H1 (cell line): Measurements from ENCODE around the gene NCK1. TPM values are rescaled to one million over a fixed set of nuclear protein-coding genes. Genes with fewer than 3 reads are reported as not detected.

ENCODE experiments used
- CTCF ChIA-PET: fragments of 300-600 bp; sonication (Branson Sonifier 250); formaldehyde crosslinking; loops from one replicate; lab custom pipeline; 2021; ENCODE audit not compliant: partially characterized antibody; lab: Charles Lee
- POLR2A ChIA-PET: fragments of 300-600 bp; sonication (Branson Sonifier 250); formaldehyde crosslinking; loops from one replicate; lab custom pipeline; 2021; ENCODE audit warnings: inconsistent platforms; ENCODE audit not compliant: partially characterized antibody; lab: Charles Lee
- DNase-seq, 2 experiments: peaks; one replicate each; pipeline versions ENCODE4 v3.0.0 to v3.0.0-alpha.2; 2010 to 2022; ENCODE audit warnings: low spot score in 2 of 2, low read depth in 1 of 2, mixed read lengths in 1 of 2
- FAIRE-seq: peaks from 2 replicates; lab custom pipeline; 2011; peaks lifted over from hg19 to GRCh38; lab: Jason Lieb, UNC
- H2AFZ ChIP-seq: 2 replicates; pipeline ENCODE4 v1.8.1; 2012; ENCODE audit warnings: low read length, inconsistent platforms
- H2AK5ac ChIP-seq: 2 replicates; pipeline ENCODE4 v1.6.1; 2013; ENCODE audit warnings: low read depth, low read length
- H2BK120ac ChIP-seq: replicated peaks from 2 replicates; pipeline ENCODE3; 2013; ENCODE audit warnings: low read depth, low read length, inconsistent platforms
- H2BK12ac ChIP-seq: 2 replicates; pipeline ENCODE4 v1.6.1; 2013; ENCODE audit warnings: low read depth, low read length
- H2BK15ac ChIP-seq: 2 replicates; pipeline ENCODE4 v1.6.1; 2013; ENCODE audit warnings: low read length
- H2BK20ac ChIP-seq: 2 replicates; pipeline ENCODE4 v1.6.1; 2013; ENCODE audit warnings: low read length
- H2BK5ac ChIP-seq: 2 replicates; pipeline ENCODE4 v1.6.1; 2013; ENCODE audit warnings: low read depth, low read length
- H3K14ac ChIP-seq: 2 replicates; pipeline ENCODE4 v1.6.1; 2013; ENCODE audit warnings: inconsistent platforms; ENCODE audit not compliant: insufficient read length
- H3K18ac ChIP-seq: 2 replicates; pipeline ENCODE4 v1.6.1; 2013; ENCODE audit warnings: low read length; ENCODE audit errors: extremely low read depth
- H3K23ac ChIP-seq: 2 replicates; pipeline ENCODE4 v1.6.1; 2013; ENCODE audit warnings: inconsistent platforms; ENCODE audit not compliant: insufficient read length
- H3K23me2 ChIP-seq: 2 replicates; pipeline ENCODE4 v1.6.1; 2013; ENCODE audit warnings: low read depth, low read length
- H3K27ac ChIP-seq: 2 replicates; pipeline ENCODE4 v1.6.1; 2011; ENCODE audit warnings: low read depth, low read length, inconsistent platforms
- H3K27me3 ChIP-seq, 4 experiments: replicated peaks in 1 of 4; 1 replicate in 1 of 4; 2 replicates in 3 of 4; pipeline versions ENCODE4 v1.6.1 to v1.8.1; 2011 to 2013; ENCODE audit warnings: low read length in 3 of 4, mild to moderate bottlenecking in 3 of 4, inconsistent platforms in 2 of 4, mixed read lengths in 2 of 4, moderate library complexity in 1 of 4; ENCODE audit not compliant: control insufficient read depth in 3 of 4, insufficient read depth in 3 of 4; ENCODE audit errors: extremely low read depth in 1 of 4
- H3K36me3 ChIP-seq, 4 experiments: 2 replicates each; pipeline versions ENCODE4 v1.6.1 to v1.8.1; 2011 to 2013; ENCODE audit warnings: mild to moderate bottlenecking in 4 of 4, low read length in 3 of 4, moderate library complexity in 2 of 4, control low read depth in 1 of 4, inconsistent platforms in 1 of 4; ENCODE audit not compliant: insufficient read depth in 4 of 4, control insufficient read depth in 2 of 4
- H3K4ac ChIP-seq: replicated peaks from 2 replicates; pipeline ENCODE3; 2013; ENCODE audit warnings: low read length, low read depth, mixed read lengths, inconsistent platforms; ENCODE audit not compliant: insufficient read length
- H3K4me1 ChIP-seq, 4 experiments: replicated peaks in 1 of 4; 1 replicate in 1 of 4; 2 replicates in 3 of 4; pipeline versions ENCODE4 v1.6.1 to v1.8.1; 2011 to 2013; ENCODE audit warnings: low read length in 3 of 4, inconsistent platforms in 2 of 4, mixed read lengths in 1 of 4; ENCODE audit not compliant: insufficient read depth in 4 of 4, control insufficient read depth in 3 of 4
- H3K4me2 ChIP-seq, 2 experiments: 2 replicates each; pipeline versions ENCODE4 v1.6.1 to v1.8.1; 2011 to 2013; ENCODE audit warnings: low read depth in 2 of 2, low read length in 2 of 2, control low read depth in 1 of 2, inconsistent platforms in 1 of 2, mild to moderate bottlenecking in 1 of 2; ENCODE audit not compliant: insufficient read depth in 1 of 2
- H3K4me3 ChIP-seq, 4 experiments: fragments of 200-600, 300-600 bp in 1 of 4; sonication (generic), shearing (Covaris generic), sonication (Bioruptor Twin) in 1 of 4; 2 replicates each; pipeline versions ENCODE4 v1.5.1 to v1.8.1; 2011 to 2016; ENCODE audit warnings: low read length in 4 of 4, low read depth in 3 of 4, control low read depth in 2 of 4, inconsistent platforms in 2 of 4, mild to moderate bottlenecking in 2 of 4, mixed read lengths in 1 of 4, moderate library complexity in 1 of 4; ENCODE audit not compliant: insufficient read depth in 2 of 4; ENCODE audit errors: extremely low read depth in 1 of 4
- H3K56ac ChIP-seq: replicated peaks from 2 replicates; pipeline ENCODE3; 2013; ENCODE audit warnings: low read depth, mild to moderate bottlenecking, mixed read lengths, low read length, inconsistent platforms; ENCODE audit not compliant: insufficient read length
- H3K79me1 ChIP-seq: 2 replicates; pipeline ENCODE4 v1.6.1; 2013; ENCODE audit warnings: low read depth, low read length, control low read depth
- H3K79me2 ChIP-seq, 2 experiments: 2 replicates each; pipeline versions ENCODE4 v1.6.1 to v1.8.1; 2012 to 2013; ENCODE audit warnings: low read length in 2 of 2, mild to moderate bottlenecking in 2 of 2, inconsistent platforms in 1 of 2; ENCODE audit not compliant: insufficient read depth in 2 of 2, control insufficient read depth in 1 of 2
- H3K9ac ChIP-seq, 4 experiments: replicated peaks in 1 of 4; 1 replicate in 1 of 4; 2 replicates in 3 of 4; pipeline versions ENCODE4 v1.6.1 to v1.8.1; 2011 to 2013; ENCODE audit warnings: low read depth in 3 of 4, low read length in 3 of 4, control low read depth in 2 of 4, mild to moderate bottlenecking in 2 of 4, moderate library complexity in 2 of 4, inconsistent platforms in 1 of 4; ENCODE audit errors: extremely low read depth in 1 of 4
- H3K9me3 ChIP-seq, 2 experiments: 2 replicates each; pipeline versions ENCODE4 v1.6.1 to v1.8.1; 2012 to 2013; ENCODE audit warnings: mild to moderate bottlenecking in 2 of 2, moderate library complexity in 2 of 2, control low read depth in 1 of 2, inconsistent platforms in 1 of 2, low read depth in 1 of 2, low read length in 1 of 2, mixed read lengths in 1 of 2; ENCODE audit not compliant: insufficient read depth in 2 of 2
- H4K20me1 ChIP-seq, 2 experiments: replicated peaks in 1 of 2; 2 replicates each; pipeline versions ENCODE3 to v1.8.1; 2011 to 2013; ENCODE audit warnings: inconsistent platforms in 2 of 2, low read length in 2 of 2, mild to moderate bottlenecking in 1 of 2; ENCODE audit not compliant: insufficient read depth in 2 of 2, control insufficient read depth in 1 of 2
- H4K5ac ChIP-seq: 2 replicates; pipeline ENCODE4 v1.6.1; 2013; ENCODE audit warnings: low read length, low read depth, mixed read lengths, inconsistent platforms; ENCODE audit not compliant: insufficient read length
- H4K8ac ChIP-seq: 2 replicates; pipeline ENCODE4 v1.8.0; 2013; ENCODE audit warnings: mild to moderate bottlenecking, moderate library complexity, low read length, inconsistent platforms; ENCODE audit not compliant: insufficient read depth; ENCODE audit errors: extremely low read depth
- H4K91ac ChIP-seq: replicated peaks from 2 replicates; pipeline ENCODE3; 2013; ENCODE audit warnings: low read length, mixed read lengths, inconsistent platforms; ENCODE audit not compliant: insufficient read length
- CTBP2 ChIP-seq: IDR thresholded peaks from 2 replicates; pipeline ENCODE4 v1.7.0; 2011; ENCODE audit warnings: borderline replicate concordance, mild to moderate bottlenecking, moderate library complexity, mixed read lengths, low read length; ENCODE audit not compliant: insufficient read depth, insufficient read length
- WGBS, 2 experiments: shearing (Covaris generic) in 1 of 2; methylation state at CpG; one replicate each; pipeline versions ENCODE4 v1.1.6 to v1.1.7; 2013 to 2015; ENCODE audit warnings: low lambda C conversion rate in 2 of 2, mixed read lengths in 2 of 2, inconsistent platforms in 1 of 2, low coverage in 1 of 2, missing lambda C conversion rate in 1 of 2; ENCODE audit not compliant: insufficient replicate concordance in 2 of 2, insufficient coverage in 1 of 2, insufficient read length in 1 of 2; ENCODE audit errors: extremely low coverage in 1 of 2, missing lambda C conversion rate in 1 of 2; 5-methylcytosine and 5-hydroxymethylcytosine counted together
- polyA plus RNA-seq, 7 experiments: library from polyadenylated mRNA; depleted of rRNA in 3 of 7; stranded (reverse) in 5 of 7; unstranded in 2 of 7; fragments of >200 nt in 5 of 7; fragments of 200-250 nt in 2 of 7; gene quantifications; 1 replicate in 5 of 7; 2 replicates in 1 of 7; 4 replicates in 1 of 7; pipeline versions ENCODE4 v1.2.1 to v1.2.3, GENCODE V29; 2011 to 2013; ENCODE audit warnings: missing spikeins in 2 of 7, mixed read lengths in 2 of 7
- total RNA-seq: library from RNA; stranded (reverse); fragmentation: NEBNext Ultra II Directional; extraction: Animal tissue kit (Norgen Biotek cat#: 25700); gene quantifications from 2 replicates; pipeline ENCODE4 v1.2.1, GENCODE V29; 2021

NCK1 gene
- total and polyA plus RNA-seq, 2 of the 8 experiments (the other 6 are each of a cell fraction or from before 2014, with no cell fraction given): 10.0 to 28.5 TPM

- Histone ChIP-seq H2BK120ac (no peak overlapping the region), H2AK5ac (no peak overlapping the region), H2BK20ac (no peak overlapping the region), H3K23ac (no peak overlapping the region), H3K4me2 (no peak overlapping the region), H4K91ac (no peak overlapping the region), H3K18ac (no peak overlapping the region), H4K5ac (no peak overlapping the region), H2BK15ac (no peak overlapping the region), H3K14ac (no peak overlapping the region), H3K79me1 (no peaks in the 10 kb centered on the region; the same call in 1 of the 2 replicates), H4K20me1 (no peaks in the 10 kb centered on the region), H3K36me3 (no peaks in the 10 kb centered on the region), H3K4me1 (no peaks in the 10 kb centered on the region), H3K79me2 (no peaks in the 10 kb centered on the region), H3K27ac (no peak overlapping the region), H2BK12ac (no peak overlapping the region), H3K56ac (no peak overlapping the region), H3K4me3 (no peak overlapping the region), H3K9me3 (no peaks in the 10 kb centered on the region), H3K27me3 (no peaks in the 10 kb centered on the region), H3K9ac (no peak overlapping the region), H3K23me2 (no peaks in the 10 kb centered on the region), H4K8ac (no peak overlapping the region), H2BK5ac (no peak overlapping the region), H3K4ac (no peak overlapping the region), H2AFZ (no peak overlapping the region)
- POLR2A ChIA-PET: no interaction called here
- DNase-seq (no peak), FAIRE-seq (no peak)
- CTCF ChIA-PET: no interaction called here
- WGBS, 2 experiments: 83% methylated on average over 4 of the region's 4 CpGs; no CpG with 5 or more reads in 1 of the 2 experiments
- TF ChIP-seq CTBP2: no peak
Measured at GRCh38 chr3:136973352-136973751, 111.3 kb downstream of the NCK1 start.
